Measurements from ENCODE around the gene ATRNL1.

GRCh38 chr10:115790220-115790619 is 697.1 kb downstream of the ATRNL1 start:
- TF ChIP-seq CTCF (IDR thresholded peaks at IDR 0.05), result no peak
- TF ChIP-seq GABPB1 (CRISPR knock-in tag; IDR thresholded peaks at IDR 0.05), result no peak
- no peak for TF ChIP-seq NR2C2 (CRISPR knock-in tag; IDR thresholded peaks at IDR 0.05)
- TF ChIP-seq ZNF281 (CRISPR knock-in tag; IDR thresholded peaks at IDR 0.05), result no peak
- TF ChIP-seq MYBL2 (CRISPR knock-in tag; IDR thresholded peaks at IDR 0.05), result no peak
- no peak for TF ChIP-seq FOXJ3 (CRISPR knock-in tag; IDR thresholded peaks at IDR 0.05; ENCODE audit: borderline replicate concordance)
- TF ChIP-seq ZNF219 (CRISPR knock-in tag; IDR thresholded peaks at IDR 0.05; ENCODE audit: borderline replicate concordance), result no peak
- TF ChIP-seq SMAD3 (CRISPR knock-in tag; IDR thresholded peaks at IDR 0.05; ENCODE audit: borderline replicate concordance), result no peak
- no peak for TF ChIP-seq STAT6 (CRISPR knock-in tag; conservative IDR thresholded peaks at IDR 0.05; ENCODE audit: low read depth)
- no peak for TF ChIP-seq PRDM15 (CRISPR knock-in tag; IDR thresholded peaks at IDR 0.05)
- no peak for TF ChIP-seq E2F1 (CRISPR knock-in tag; IDR thresholded peaks at IDR 0.05)
- no peak for TF ChIP-seq TCF7 (CRISPR knock-in tag; IDR thresholded peaks at IDR 0.05; ENCODE audit: low read depth)
- no peak for TF ChIP-seq USF1 (CRISPR knock-in tag; IDR thresholded peaks at IDR 0.05)
- TF ChIP-seq HMGXB4 (CRISPR knock-in tag; IDR thresholded peaks at IDR 0.05), result no peak
